RKO (cell line): Measurements from ENCODE around the gene ABAT.
A peak's percentile ranks its signal among the peaks of the same experiment; 100 is the strongest.

Source experiments
- DNase-seq: peaks from one replicate; pipeline ENCODE4 v3.0.0-alpha.2; 2016; ENCODE audit warnings: low spot score

The ABAT gene

GRCh38 chr16:8649829-8650554 lies 24.4 kb upstream of the ABAT start:
- no peak for DNase-seq

- DNase-seq: peak; percentile 32
These were observed 22.5 kb upstream of the ABAT start for GRCh38 chr16:8651958-8652357.

GRCh38 chr16:8655184-8655717 lies 19.2 kb upstream of the ABAT start:
- peak; percentile 62 for DNase-seq

GRCh38 chr16:8656376-8656775 lies 18.0 kb upstream of the ABAT start:
- no peak for DNase-seq

- peak; percentile 77 for DNase-seq
These were observed 13.5 kb upstream of the ABAT start for GRCh38 chr16:8660841-8661301.

- DNase-seq: no peak
These were observed 12.7 kb upstream of the ABAT start for GRCh38 chr16:8661703-8662102.

- DNase-seq: no peak
These were observed 11.0 kb upstream of the ABAT start for GRCh38 chr16:8663192-8664089.

- DNase-seq: no peak
These were observed 8.9 kb upstream of the ABAT start for GRCh38 chr16:8665529-8665928.

- no peak for DNase-seq
These were observed 6.9 kb upstream of the ABAT start for GRCh38 chr16:8667492-8667891.

- DNase-seq: no peak
These were observed 6.3 kb upstream of the ABAT start for GRCh38 chr16:8668113-8668512.

GRCh38 chr16:8669481-8669880 lies 4.9 kb upstream of the ABAT start:
- no peak for DNase-seq

GRCh38 chr16:8670014-8670560 lies 4.3 kb upstream of the ABAT start:
- no peak for DNase-seq

- DNase-seq: no peak
These were observed 605 bp upstream of the ABAT start for GRCh38 chr16:8673611-8674412.

- DNase-seq: peak; percentile 24
These were observed 1.1 kb downstream of the ABAT start for GRCh38 chr16:8675183-8676159.

GRCh38 chr16:8676160-8676547 lies 1.7 kb downstream of the ABAT start:
- no peak for DNase-seq

GRCh38 chr16:8676737-8677375 lies 2.4 kb downstream of the ABAT start:
- DNase-seq: no peak

- no peak for DNase-seq
These were observed 3.1 kb downstream of the ABAT start for GRCh38 chr16:8677481-8677880.

GRCh38 chr16:8678068-8678927 lies 3.9 kb downstream of the ABAT start:
- no peak for DNase-seq

- no peak for DNase-seq
These were observed 4.7 kb downstream of the ABAT start for GRCh38 chr16:8679151-8679550.
